Measurements from ENCODE around the gene ADAMTS16.

ADAMTS16 gene

DNA sequence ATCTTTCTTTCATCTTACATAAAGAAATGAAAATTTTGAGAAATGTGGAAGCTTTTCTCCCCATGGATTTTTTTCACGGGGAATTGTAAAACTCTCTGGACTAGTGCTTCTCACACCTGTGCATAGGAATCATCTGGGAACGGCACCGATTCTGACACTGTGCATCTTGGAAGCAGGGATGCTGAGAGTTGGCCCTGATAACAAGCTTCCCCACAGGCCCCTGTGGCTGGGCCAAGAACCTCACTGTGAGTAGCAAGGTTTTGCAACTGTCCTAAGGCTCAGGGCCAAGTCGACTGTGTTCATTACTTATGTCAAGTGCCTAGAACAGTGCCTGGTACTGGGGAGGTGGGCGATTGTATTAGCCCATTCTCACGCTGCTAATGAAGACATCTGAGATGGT, 174.5 kb downstream of the ADAMTS16 start:
- no peak for DNase-seq (ENCODE audit: low read depth in 2 of 2)

GRCh38 chr5:5315068-5315980, 175.2 kb downstream of the ADAMTS16 start:
- DNase-seq (ENCODE audit: low read depth in 2 of 2) = no peak

DNA sequence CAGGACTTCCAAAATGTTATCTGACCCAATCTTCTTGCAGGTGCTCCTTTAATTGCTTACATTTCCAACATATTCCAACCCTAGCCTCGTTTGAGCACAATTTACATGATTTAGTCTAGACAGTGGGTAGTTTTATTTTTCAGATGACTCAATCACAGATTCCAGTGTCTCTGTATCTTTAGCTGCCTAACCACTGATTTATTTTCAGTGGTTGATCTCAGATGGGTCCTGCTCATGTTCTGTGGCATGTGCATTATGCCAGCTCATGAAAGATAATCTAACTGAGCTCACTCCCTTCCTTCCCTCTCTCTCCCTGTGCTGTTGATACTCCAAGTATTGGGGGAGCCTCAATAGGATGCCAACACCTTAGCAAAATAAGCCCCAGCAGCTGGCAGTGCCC, 176.2 kb downstream of the ADAMTS16 start:
- no peak for DNase-seq (ENCODE audit: low read depth in 2 of 2)

DNA sequence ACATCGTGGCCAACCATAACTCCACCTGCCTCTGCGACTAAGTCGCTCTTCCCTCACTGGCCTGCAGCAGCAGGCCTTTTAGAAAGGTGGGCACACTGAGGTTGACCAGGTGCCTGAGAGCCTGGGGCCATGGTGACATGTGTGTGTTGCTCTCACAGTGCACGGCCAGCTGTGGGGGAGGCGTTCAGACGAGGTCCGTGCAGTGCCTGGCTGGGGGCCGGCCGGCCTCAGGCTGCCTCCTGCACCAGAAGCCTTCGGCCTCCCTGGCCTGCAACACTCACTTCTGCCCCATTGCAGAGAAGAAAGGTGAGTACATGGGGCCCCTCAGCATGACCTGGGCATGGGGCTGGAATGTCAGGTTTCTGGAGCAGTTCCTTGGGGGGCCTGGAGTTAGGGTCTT, 177.8 kb downstream of the ADAMTS16 start:
- DNase-seq (ENCODE audit: low read depth in 2 of 2) = no peak

GRCh38 chr5:5318426-5319190, 178.5 kb downstream of the ADAMTS16 start:
- no peak for DNase-seq (ENCODE audit: low read depth in 2 of 2)

- DNase-seq (ENCODE audit: low read depth in 2 of 2) = no peak
These were observed 180.1 kb downstream of the ADAMTS16 start for GRCh38 chr5:5320062-5320805.

GRCh38 chr5:5321137-5321536, 181.0 kb downstream of the ADAMTS16 start:
- no peak for DNase-seq (ENCODE audit: low read depth in 2 of 2)

DNA sequence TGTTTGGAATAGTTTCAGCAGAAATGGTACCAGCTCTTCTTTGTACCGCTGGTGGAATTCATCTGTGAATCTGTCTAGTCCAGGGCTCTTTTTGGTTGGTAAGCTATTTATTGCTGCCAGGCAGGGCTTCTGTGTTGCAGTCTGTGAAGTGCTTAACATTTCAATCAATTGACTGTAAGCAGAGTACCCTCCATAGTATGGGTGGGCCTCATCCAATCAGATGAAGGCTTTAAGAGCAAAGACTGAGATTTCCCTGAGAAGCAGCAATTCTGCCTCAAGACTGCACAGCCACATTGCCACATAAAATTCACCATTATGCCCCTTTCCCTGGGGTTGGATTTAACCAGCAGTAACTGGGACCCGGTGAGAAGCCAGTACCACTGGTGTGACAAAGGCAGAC, 183.4 kb downstream of the ADAMTS16 start:
- DNase-seq (ENCODE audit: low read depth in 2 of 2) = no peak

- DNase-seq (ENCODE audit: low read depth in 2 of 2) = no peak
These were observed 186.1 kb downstream of the ADAMTS16 start for GRCh38 chr5:5326115-5326758.

DNA sequence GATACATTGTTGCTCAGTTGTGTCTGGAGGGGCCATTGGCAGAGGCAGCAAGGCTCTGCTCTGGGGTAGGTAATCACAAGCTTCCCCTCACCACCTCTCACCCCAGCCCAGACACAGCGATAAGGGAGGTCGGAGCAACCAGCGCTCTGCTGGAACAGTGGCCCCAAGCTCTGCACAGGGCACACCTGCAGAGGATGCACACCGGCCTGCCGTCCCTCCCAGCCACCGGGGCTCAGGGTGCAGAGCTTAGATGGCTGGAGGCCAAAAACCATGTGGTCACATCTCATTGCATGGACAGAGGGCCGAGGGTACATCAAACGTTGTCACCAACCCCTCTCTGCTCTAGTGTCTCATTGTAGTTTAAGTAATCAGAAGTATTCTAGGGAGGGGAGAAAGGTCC, 187.0 kb downstream of the ADAMTS16 start:
- DNase-seq (ENCODE audit: low read depth in 2 of 2) = no peak

- DNase-seq (ENCODE audit: low read depth in 2 of 2) = no peak
These were observed 190.8 kb downstream of the ADAMTS16 start for GRCh38 chr5:5330728-5331452.

DNA sequence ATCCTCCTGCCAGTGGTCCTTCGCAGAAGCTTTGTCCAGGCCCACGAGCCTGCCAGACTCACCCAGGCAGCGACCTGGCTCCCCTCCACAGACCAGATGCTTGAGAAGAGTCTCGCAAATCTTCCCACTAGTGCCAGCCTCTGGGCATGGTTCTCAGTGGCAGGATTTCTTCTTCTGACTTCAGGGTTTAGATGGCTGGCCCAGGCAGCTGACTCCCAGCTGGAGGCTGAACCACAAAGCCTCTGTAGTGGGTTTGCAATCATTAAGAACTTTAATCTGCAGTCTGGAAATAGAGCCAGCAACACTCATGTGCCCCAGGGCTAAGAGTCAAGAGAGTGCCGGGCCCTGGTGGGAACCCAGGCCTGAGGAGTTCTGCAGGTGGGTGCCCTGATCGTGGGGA, 191.7 kb downstream of the ADAMTS16 start:
- DNase-seq (ENCODE audit: low read depth in 2 of 2) = no peak

GRCh38 chr5:5332287-5332686, 192.2 kb downstream of the ADAMTS16 start:
- DNase-seq (ENCODE audit: low read depth in 2 of 2) = no peak

- DNase-seq (ENCODE audit: low read depth in 2 of 2) = no peak
These were observed 195.0 kb downstream of the ADAMTS16 start for GRCh38 chr5:5335107-5335506.

GRCh38 chr5:5335700-5336264, 195.7 kb downstream of the ADAMTS16 start:
- no peak for DNase-seq (ENCODE audit: low read depth in 2 of 2)

GRCh38 chr5:5339257-5339656, 199.1 kb downstream of the ADAMTS16 start:
- no peak for DNase-seq (ENCODE audit: low read depth in 2 of 2)

GRCh38 chr5:5340206-5340729, 200.1 kb downstream of the ADAMTS16 start:
- DNase-seq (ENCODE audit: low read depth in 2 of 2) = no peak

DNA sequence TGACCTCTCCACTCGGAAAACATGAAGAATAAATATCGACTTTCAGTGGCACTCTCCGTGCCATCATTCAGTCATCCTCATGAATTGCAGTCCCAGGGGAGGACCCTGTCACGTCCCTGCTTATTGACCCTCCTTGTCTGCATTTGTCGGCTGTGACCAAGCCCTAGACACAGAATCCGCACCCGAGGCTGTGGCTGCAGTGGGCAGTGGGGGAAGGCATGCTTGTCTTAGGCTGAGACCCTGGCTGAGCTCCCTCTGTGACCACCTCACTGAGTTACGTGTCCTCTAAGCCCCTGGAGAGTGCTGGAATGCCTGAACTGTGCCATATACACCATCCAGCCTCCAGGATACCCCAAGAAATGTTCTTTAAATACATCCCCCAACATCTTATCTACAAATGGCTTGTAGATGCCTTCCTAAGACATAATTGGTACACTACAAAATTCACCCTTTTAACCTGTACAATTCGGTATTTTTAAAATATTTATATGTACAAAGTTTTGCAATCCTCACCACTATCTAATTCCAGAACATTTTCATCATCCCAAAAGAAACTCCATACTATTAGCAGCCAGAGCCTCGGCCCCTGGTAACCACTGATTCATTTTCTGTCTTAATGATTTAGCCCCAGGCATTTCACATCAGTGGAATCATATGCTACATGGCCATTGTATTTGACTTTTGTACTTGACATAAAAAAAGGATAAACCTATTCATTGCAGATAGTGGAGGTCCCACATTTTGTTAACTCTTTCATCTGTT, 201.6 kb downstream of the ADAMTS16 start:
- DNase-seq (ENCODE audit: low read depth in 2 of 2) = no peak

- no peak for DNase-seq (ENCODE audit: low read depth in 2 of 2)
These were observed 202.7 kb downstream of the ADAMTS16 start for GRCh38 chr5:5342784-5343183.

DNA sequence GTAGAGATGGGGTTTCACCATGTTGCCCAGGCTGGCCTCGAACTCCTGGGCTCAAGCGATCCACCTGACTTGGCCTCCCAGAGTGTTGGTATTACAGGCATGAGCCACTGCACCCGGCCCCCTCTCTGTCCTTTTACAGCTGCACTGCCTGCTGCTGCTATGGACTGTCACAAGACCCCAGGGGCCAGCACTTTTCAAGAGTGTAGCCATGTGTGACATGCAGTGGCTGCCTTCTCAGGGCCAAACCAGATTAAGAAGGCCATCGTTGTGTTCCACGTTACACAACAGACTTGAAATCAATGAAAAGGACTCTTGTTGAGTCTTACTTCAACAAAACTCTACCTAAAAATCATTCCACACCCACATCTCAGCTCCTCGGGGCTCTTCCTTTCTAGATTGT, 203.4 kb downstream of the ADAMTS16 start:
- DNase-seq (ENCODE audit: low read depth in 2 of 2) = no peak
